GM12892 (cell line): ENCODE data around the gene CAMKMT.
"Not testable (repeated sequence)": the region's sequence is repeated elsewhere in the genome, so short reads cannot be mapped to it uniquely, and the experiment has no call there.

Experiments used
- POLR2A ChIP-seq: IDR thresholded peaks from 2 replicates; pipeline ENCODE4 v1.6.1; 2011; ENCODE audit warnings: low read depth, low read length, control low read depth
- POLR2AphosphoS5 ChIP-seq: IDR thresholded peaks from 2 replicates; pipeline ENCODE4 v1.6.1; 2011; ENCODE audit warnings: low read depth, low read length, control low read depth

DNA sequence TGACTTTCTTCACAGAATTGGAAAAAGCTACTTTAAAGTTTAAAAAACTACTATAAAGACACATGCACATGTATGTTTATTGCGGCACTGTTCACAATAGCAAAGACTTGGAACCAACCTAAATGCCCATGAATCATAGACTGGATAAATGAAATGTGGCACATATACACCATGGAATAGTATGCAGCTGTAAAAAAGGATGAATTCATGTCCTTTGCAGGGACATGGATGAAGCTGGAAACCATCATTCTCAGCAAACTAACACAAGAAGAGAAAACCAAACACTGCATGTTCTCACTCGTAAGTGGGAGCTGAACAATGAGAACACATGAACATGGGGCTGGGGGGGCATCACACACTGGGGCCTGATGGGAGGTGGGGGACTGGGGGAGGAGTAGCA is 233.9 kb downstream of the CAMKMT start:
- not testable (repeated sequence) for TF ChIP-seq POLR2AphosphoS5, POLR2A
